Psoas muscle (tissue), 8 donors: ENCODE data around the gene ARHGAP21. TPM values are rescaled to one million over a fixed set of nuclear protein-coding genes. Genes with fewer than 3 reads are reported as not detected.

Source experiments
- ATAC-seq, 4 donors: fragments of 200-7000 bp; cut with Tn5 transposase; one replicate each; pipeline ENCODE4 v1.9.1; 2020; ENCODE audit warnings: moderate library complexity in 3 of 4, mild to moderate bottlenecking in 2 of 4
- DNase-seq, 2 donors: peaks; one replicate each; pipeline ENCODE4 v3.0.0-alpha.2; 2020
- H3K27ac ChIP-seq: fragments of 200-600 bp; one replicate; pipeline ENCODE4 v1.8.0; 2022
- H3K27me3 ChIP-seq, 3 donors: fragments of 200-600 bp in 1 of 3; one replicate each; pipeline versions ENCODE4 v1.6.1 to v1.8.0; 2013 to 2022; ENCODE audit warnings: low read length in 2 of 3, mild to moderate bottlenecking in 2 of 3, moderate library complexity in 1 of 3; ENCODE audit not compliant: insufficient read depth in 3 of 3
- H3K36me3 ChIP-seq, 2 donors: fragments of 200-600 bp in 1 of 2; one replicate each; pipeline versions ENCODE4 v1.6.1 to v1.8.0; 2013 to 2022; ENCODE audit warnings: low read depth in 1 of 2, mild to moderate bottlenecking in 1 of 2, moderate library complexity in 1 of 2; ENCODE audit not compliant: insufficient read depth in 1 of 2
- H3K4me1 ChIP-seq: fragments of 200-600 bp; one replicate; pipeline ENCODE4 v1.8.0; 2022
- H3K4me3 ChIP-seq: fragments of 200-600 bp; one replicate; pipeline ENCODE4 v1.8.0; 2022; ENCODE audit warnings: mild to moderate bottlenecking
- H3K9me3 ChIP-seq: fragments of 200-600 bp; one replicate; pipeline ENCODE4 v1.8.0; 2022
- CTCF ChIP-seq: fragments of 200-600 bp; IDR thresholded peaks from one replicate; pipeline ENCODE4 v1.8.0; 2022; ENCODE audit warnings: antibody characterized with exemption
- WGBS, 3 donors: extraction: QIAGEN DNeasy Blood & Tissue Kit; methylation state at CpG; one replicate each; pipeline versions ENCODE4 v1.1.6 to v1.1.7; 2013; 5-methylcytosine and 5-hydroxymethylcytosine counted together
- intact Hi-C, 2 donors: fragments of 100-400 bp; cut with DNase I; formaldehyde crosslinking; loops; one replicate each; pipeline versions ENCODE4 v1.11.0 to v1.14.2; 2022
- polyA plus RNA-seq, 3 donors: library from polyadenylated mRNA; stranded (reverse); fragments of 200-250 nt; gene quantifications; one replicate each; pipeline ENCODE4 v1.2.3, GENCODE V29; 2013
- total RNA-seq, 4 donors: library from RNA; stranded (reverse); fragmentation: NEBNext Ultra II Directional in 2 of 4; extraction: Animal tissue kit (Norgen Biotek cat#: 25700) in 2 of 4; gene quantifications; one replicate each; pipeline versions ENCODE4 v1.2.1 to v1.2.4, GENCODE V29; 2021 to 2023
- donor health status: healthy with polysubstance abuse.
- donor health status: DM: no; HTN: no; CAD: no; lungs with moderate emphysema.
- donor health status: Bipolar disorder and iron deficiency.
- donor health status: healthy.
- donor health status: DM: yes; HTN: yes; CAD: no.
- donor health status: DM: no; HTN: no; CAD: no.
- donor health status: DM: no; HTN: no; CAD: no.
- donor health status: DM: yes; HTN: yes; CAD: no.

Gene ARHGAP21
- total and polyA plus RNA-seq, 7 donors: 16.1 to 44.7 (median 34.2) TPM

DNA sequence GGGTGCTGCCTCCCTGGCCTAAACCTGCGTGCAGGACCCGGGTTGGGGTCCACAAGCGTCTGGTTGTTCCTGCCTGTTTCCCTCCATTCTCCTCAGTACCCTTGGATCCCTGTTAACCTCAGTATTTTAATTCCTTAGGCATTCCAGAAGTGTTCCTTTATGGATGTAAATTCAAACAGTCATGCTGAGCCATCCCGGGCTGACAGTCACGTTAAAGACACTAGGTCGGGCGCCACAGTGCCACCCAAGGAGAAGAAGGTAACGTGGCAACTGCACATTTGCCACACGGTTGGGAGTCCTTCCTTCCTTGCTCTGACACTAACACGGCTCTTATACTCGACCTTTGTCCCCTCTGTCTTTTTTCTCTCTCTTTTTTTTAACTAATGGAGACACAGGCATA, 187.1 kb downstream of the ARHGAP21 start:
- no peak overlapping the region for H3K4me3 ChIP-seq
- WGBS, 3 donors: 84 to 88% (median 88%) methylated on average over 11 of the region's 11 CpGs
- H3K4me1 ChIP-seq: no peaks in the 10 kb centered on the region
- no peak overlapping the region for H3K27ac ChIP-seq
- peaks cover 10 to 98% of the 10 kb centered on the region in 2 donors for H3K36me3 ChIP-seq
- DNase-seq (no peak), ATAC-seq (no peak)
- no peak for TF ChIP-seq CTCF
- no peaks in the 10 kb centered on the region for H3K9me3 ChIP-seq
- intact Hi-C loops: no loop called here
- H3K27me3 ChIP-seq: no peaks in the 10 kb centered on the region

- peaks cover 10 to 97% of the 10 kb centered on the region in 2 donors for H3K36me3 ChIP-seq
These were observed 189.7 kb downstream of the ARHGAP21 start for GRCh38 chr10:24533981-24534380.

More at GRCh38 chr10:24533981-24534380, 189.7 kb downstream of the ARHGAP21 start:
- intact Hi-C loops: loop anchor here in 1 of 2 donors (1.0 kb wide), 1 partner anchor 16 kb away; no protein-coding TSS in a partner anchor
- Histone ChIP-seq H3K9me3 (no peaks in the 10 kb centered on the region), H3K27me3 (no peaks in the 10 kb centered on the region), H3K4me1 (no peaks in the 10 kb centered on the region), H3K4me3 (no peak overlapping the region), H3K27ac (no peak overlapping the region)
- ATAC-seq: no peak
- 88 to 93% (median 89%) methylated on average over 4 of the region's 4 CpGs for WGBS, 3 donors
- DNase-seq: no peak
- TF ChIP-seq CTCF: no peak

Other genes starting within 250 kb of the ARHGAP21 start
- gene PRTFDC1, start 228.7 kb upstream of the ARHGAP21 start, total RNA-seq: under 1 TPM; 0.17 to 0.84 (median 0.46) TPM
- gene PRTFDC1, start 228.7 kb upstream of the ARHGAP21 start, polyA plus RNA-seq: under 1 TPM; 0.14 to 0.51 (median 0.43) TPM